GM19324 (cell line): ENCODE measurements around the gene PAQR9.

Source experiments
- ATAC-seq: cut with Tn5 transposase; IDR thresholded peaks from one replicate; pipeline ENCODE4 v1.9.1; 2021; ENCODE audit warnings: mild to moderate bottlenecking, moderate library complexity; ENCODE audit not compliant: unreplicated experiment, low FRiP score

Gene PAQR9

GRCh38 chr3:142926368-142926944, 37.0 kb downstream of the PAQR9 start:
- no peak for ATAC-seq

- ATAC-seq, result no peak
Measured at GRCh38 chr3:142925140-142925539, 38.3 kb downstream of the PAQR9 start.

GRCh38 chr3:142923694-142924093, 39.8 kb downstream of the PAQR9 start:
- no peak for ATAC-seq

- no peak for ATAC-seq
Measured at GRCh38 chr3:142916605-142917004, 46.9 kb downstream of the PAQR9 start.

GRCh38 chr3:142915636-142916035, 47.8 kb downstream of the PAQR9 start:
- ATAC-seq, result no peak

- ATAC-seq, result no peak
Measured at GRCh38 chr3:142914286-142914811, 49.1 kb downstream of the PAQR9 start.

- no peak for ATAC-seq
Measured at GRCh38 chr3:142913432-142913831, 50.0 kb downstream of the PAQR9 start.

- no peak for ATAC-seq
Measured at GRCh38 chr3:142912402-142913172, 50.9 kb downstream of the PAQR9 start.
